ENCODE results near the gene GRAMD2B. TPM values are rescaled to one million over a fixed set of nuclear protein-coding genes. Genes with fewer than 3 reads are reported as not detected.

GRAMD2B gene
- total RNA-seq, 1 donor from 2014 or later, result 29.3 TPM

GRCh38 chr5:126520593-126520953 lies 97.4 kb downstream of the GRAMD2B start:
- intact Hi-C loops (cut with DNase I), result no loop called here
- ATAC-seq, result no peak
- no peak for DNase-seq (ENCODE audit: missing footprints)

- no peak for ATAC-seq
Observed at GRCh38 chr5:126521130-126521529, 97.9 kb downstream of the GRAMD2B start.

GRCh38 chr5:126523818-126524510 lies 100.8 kb downstream of the GRAMD2B start:
- ATAC-seq (peak; percentile 35), DNase-seq (ENCODE audit: missing footprints) (no peak)
- intact Hi-C loops (cut with DNase I), result no loop called here

More at GRCh38 chr5:126521130-126521529, 97.9 kb downstream of the GRAMD2B start:
- intact Hi-C loops (cut with DNase I), result no loop called here
- DNase-seq (ENCODE audit: missing footprints), result no peak

DNA sequence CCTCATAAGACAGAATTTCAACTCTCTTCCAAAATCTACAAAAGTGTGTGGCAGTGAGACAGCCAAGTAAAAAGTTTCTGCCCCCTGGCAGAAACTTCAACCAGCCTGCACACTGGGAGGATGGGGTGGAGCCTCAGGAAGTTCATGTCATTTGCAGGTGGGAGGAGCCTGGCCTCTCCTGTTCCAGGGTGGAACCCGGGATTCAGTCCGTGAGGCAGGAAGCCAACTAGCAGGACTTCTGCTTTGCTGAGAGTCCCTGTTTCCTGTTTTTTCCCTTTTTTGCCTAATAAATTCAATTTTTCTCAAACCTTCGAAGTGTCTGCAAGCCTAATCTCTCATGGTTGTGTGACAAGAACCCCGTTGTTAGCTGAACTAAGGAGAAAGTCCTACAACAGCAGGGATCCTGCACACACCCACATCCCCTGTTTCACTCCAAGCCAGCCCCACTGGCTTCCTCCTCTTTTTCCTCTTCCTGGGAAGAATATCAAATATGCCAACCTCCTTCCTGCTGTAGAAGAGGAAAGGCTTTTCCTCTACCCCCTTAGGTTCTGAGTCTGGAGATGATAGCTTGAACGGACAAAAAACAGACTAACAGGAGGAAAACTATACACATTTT lies 102.5 kb downstream of the GRAMD2B start:
- intact Hi-C loops (cut with DNase I), result no loop called here

GRCh38 chr5:126526493-126526892 lies 103.3 kb downstream of the GRAMD2B start:
- DNase-seq (ENCODE audit: missing footprints) (no peak), ATAC-seq (no peak)
- intact Hi-C loops (cut with DNase I), result no loop called here

More for the DNA sequence above, 102.5 kb downstream of the GRAMD2B start:
- ATAC-seq (peak; percentile 88), DNase-seq (ENCODE audit: missing footprints) (peak; percentile 81)

DNA sequence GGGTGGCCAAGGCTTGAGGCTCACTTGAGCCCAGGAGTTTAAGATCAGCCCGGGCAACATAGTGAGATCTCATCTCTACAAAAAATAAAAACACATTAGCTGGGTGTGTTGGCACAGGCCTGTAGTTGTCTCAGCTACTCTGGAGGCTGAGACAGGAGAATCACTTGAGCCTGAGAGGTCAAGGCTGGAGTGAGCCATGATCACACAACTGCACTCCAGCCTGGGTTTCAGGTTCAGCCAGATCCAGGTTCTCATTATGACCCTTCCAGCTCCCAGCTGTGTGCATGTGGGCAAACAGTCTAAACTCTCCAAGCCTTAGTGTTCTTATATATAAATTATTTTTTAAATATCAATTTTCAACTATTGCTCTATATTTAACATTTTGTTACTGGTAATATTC lies 103.9 kb downstream of the GRAMD2B start:
- intact Hi-C loops (cut with DNase I), result no loop called here
- ATAC-seq (no peak), DNase-seq (ENCODE audit: missing footprints) (no peak)

GRCh38 chr5:126527892-126528291 lies 104.7 kb downstream of the GRAMD2B start:
- no peak for ATAC-seq
- DNase-seq (ENCODE audit: missing footprints), result no peak
- intact Hi-C loops (cut with DNase I), result no loop called here

- intact Hi-C loops (cut with DNase I), result no loop called here
- DNase-seq (ENCODE audit: missing footprints) (peak; percentile 53), ATAC-seq (peak; percentile 94)
Observed at GRCh38 chr5:126531543-126532120, 108.4 kb downstream of the GRAMD2B start.

DNA sequence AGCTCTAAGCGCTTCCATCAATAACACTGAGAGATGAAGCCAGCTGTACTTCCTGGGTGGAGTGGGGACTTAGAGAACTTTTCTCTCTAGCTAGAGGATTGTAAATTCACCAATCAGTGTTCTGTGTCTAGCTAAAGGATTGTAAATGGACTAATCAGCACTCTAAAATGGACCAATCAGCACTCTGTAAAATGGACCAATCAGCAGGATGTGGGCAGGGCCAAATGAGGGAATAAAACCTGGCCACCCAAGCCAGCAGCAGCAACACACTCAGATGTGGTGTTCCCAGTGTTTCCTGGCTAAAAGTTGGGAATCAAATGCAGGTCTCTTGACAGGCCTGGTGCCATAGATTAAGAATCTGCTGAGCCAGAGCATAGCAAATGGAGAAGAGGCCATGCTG lies 111.3 kb downstream of the GRAMD2B start:
- DNase-seq (ENCODE audit: missing footprints) (no peak), ATAC-seq (no peak)
- intact Hi-C loops (cut with DNase I), result no loop called here

DNA sequence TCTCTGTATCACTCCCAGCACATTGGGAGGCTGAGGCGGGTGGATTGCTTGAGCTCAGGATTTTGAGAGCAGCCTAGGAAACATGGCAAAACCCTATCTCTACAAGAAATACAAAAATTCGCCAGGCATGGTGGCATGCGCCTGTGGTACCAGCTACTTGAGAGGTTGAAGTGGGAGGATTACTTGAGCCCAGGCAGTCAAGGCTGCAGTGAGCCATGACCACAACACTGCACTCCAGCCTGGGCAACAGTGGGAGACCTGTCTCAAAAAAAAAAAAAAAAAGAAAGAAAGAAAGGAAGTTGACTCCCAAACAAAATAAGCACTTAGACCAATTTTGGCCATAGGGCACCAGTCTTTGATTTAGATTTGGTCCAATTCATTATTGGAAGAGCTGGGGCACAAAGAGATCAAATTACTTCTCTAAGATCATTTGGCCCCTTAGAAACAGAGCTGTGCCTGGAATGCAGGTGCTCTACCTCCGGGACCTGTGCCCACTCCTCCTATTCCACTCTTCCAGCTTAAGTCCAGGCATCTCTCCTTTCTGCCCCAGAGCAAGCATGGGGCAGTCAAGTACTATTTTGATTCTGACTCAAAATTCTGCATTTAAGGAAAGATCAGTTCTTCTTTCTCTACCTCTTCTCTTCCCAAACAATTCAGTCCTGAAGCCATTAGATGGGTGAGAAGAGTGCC lies 112.8 kb downstream of the GRAMD2B start:
- DNase-seq (ENCODE audit: missing footprints), result no peak
- no peak for ATAC-seq
- intact Hi-C loops (cut with DNase I), result loop anchor here (5.0 kb wide), 3 partner anchors 34 to 199 kb away; partner anchors contain the start of gene GRAMD2B

GRCh38 chr5:126536874-126537273 lies 113.7 kb downstream of the GRAMD2B start:
- intact Hi-C loops (cut with DNase I), result loop anchor here (5.0 kb wide), 3 partner anchors 35 to 200 kb away; partner anchors contain the start of gene GRAMD2B
- ATAC-seq, result no peak

GRCh38 chr5:126538579-126538978 lies 115.4 kb downstream of the GRAMD2B start:
- no peak for ATAC-seq
- intact Hi-C loops (cut with DNase I), result loop anchor here (5.0 kb wide), 3 partner anchors 36 to 201 kb away; partner anchors contain the start of gene GRAMD2B
- DNase-seq (ENCODE audit: missing footprints), result no peak

More at GRCh38 chr5:126536874-126537273, 113.7 kb downstream of the GRAMD2B start:
- DNase-seq (ENCODE audit: missing footprints), result peak; percentile 45

DNA sequence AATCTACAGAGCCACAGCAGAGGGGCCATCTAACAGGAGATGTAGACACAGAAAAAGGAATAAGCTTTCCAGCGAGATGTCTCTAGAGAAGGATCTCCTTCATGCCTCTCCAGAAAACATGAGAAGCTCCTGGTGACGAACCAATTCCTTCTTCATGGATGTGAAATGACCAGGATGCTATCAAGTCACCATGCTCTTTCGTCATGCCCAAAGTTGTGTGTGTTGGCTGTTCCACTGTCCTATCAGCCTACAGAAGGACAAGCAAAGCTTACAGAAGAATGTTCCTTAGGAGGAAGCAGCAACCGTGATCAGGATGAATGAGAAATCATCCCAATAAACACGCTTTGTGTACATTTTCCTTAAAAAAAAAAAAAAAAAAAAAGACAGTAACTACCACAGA lies 117.4 kb downstream of the GRAMD2B start:
- no peak for DNase-seq (ENCODE audit: missing footprints)
- no peak for ATAC-seq
- intact Hi-C loops (cut with DNase I), result loop anchor here (5.0 kb wide), 1 partner anchor 52 kb away; no protein-coding TSS in a partner anchor

DNA sequence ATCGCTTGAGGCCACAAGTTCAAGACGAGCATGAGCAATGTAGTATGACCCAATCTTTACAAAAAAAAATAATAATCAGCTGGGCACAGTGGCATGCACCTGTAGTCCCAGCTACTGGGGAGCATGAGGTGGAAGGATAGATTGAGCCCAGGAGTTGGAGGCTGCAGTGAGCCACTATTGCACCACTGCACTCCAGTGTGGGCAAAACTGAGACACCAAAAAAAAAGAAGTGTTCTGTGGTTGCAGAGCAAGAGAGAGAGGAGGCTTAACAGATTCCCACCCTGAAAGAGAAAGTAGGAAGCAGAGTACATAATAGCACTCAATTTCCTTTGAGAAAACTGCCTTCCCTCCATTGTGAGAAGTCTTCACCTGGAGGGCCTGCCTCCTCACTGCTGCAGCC lies 119.2 kb downstream of the GRAMD2B start:
- DNase-seq (ENCODE audit: missing footprints) (no peak), ATAC-seq (no peak)
- intact Hi-C loops (cut with DNase I), result loop anchor here (5.0 kb wide), 1 partner anchor 50 kb away; no protein-coding TSS in a partner anchor

GRCh38 chr5:126543009-126543408 lies 119.8 kb downstream of the GRAMD2B start:
- ATAC-seq (no peak), DNase-seq (ENCODE audit: missing footprints) (no peak)
- intact Hi-C loops (cut with DNase I), result loop anchor here (5.0 kb wide), 1 partner anchor 49 kb away; no protein-coding TSS in a partner anchor

DNA sequence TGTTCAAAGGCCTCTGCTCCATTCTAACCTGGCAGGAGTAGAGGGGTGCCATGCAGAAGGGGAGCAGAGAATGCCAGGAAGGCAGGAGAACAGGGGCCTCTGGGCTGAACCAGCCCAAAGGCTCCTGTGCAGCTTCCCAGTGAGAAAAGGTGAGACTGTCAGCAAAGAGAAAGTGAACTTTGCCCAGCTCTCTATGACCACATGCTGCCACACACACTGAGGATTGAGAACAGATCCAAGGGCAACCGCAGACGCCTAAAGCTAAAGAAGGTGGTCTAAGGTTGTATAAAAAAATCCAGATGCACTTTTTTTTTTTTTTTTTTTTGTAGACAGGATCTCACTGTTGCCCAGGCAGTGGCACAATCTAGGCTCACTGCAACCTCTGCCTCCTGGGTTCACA lies 120.5 kb downstream of the GRAMD2B start:
- DNase-seq (ENCODE audit: missing footprints) (no peak), ATAC-seq (no peak)
- intact Hi-C loops (cut with DNase I), result loop anchor here (5.0 kb wide), 1 partner anchor 49 kb away; no protein-coding TSS in a partner anchor
